ENCODE measurements around the gene FLYWCH2. TPM values are rescaled to one million over a fixed set of nuclear protein-coding genes. Genes with fewer than 3 reads are reported as not detected.

FLYWCH2 gene
- total and polyA plus RNA-seq, 3 donors from 2014 or later, result 42.3 to 96.5 (median 96.1) TPM

- H3K4me3 ChIP-seq, result peak overlapping the region; percentile 67 to 94
- intact Hi-C loops (cut with DNase I; ENCODE audit: low total_unique reads), result no loop called here
- H3K9me3 ChIP-seq, result no peaks in the 10 kb centered on the region
- WGBS, 2 donors, result 8 to 9% methylated on average over 22 to 49 of the region's 52 CpGs
- no peaks in the 10 kb centered on the region for H3K36me3 ChIP-seq (ENCODE audit: low read depth, missing control alignments)
- no peaks in the 10 kb centered on the region for H3K4me1 ChIP-seq
- no peak for TF ChIP-seq CTCF (IDR thresholded peaks at IDR 0.05)
- TF ChIP-seq POLR2A (IDR thresholded peaks at IDR 0.05), result no peak
- no peaks in the 10 kb centered on the region for H3K27me3 ChIP-seq
- no peak for DNase-seq
- peak overlapping the region; percentile 94 to 95 for H3K27ac ChIP-seq
Measured at GRCh38 chr16:2881783-2882649, 999 bp upstream of the FLYWCH2 start.

GRCh38 chr16:2883458-2883908 is 468 bp downstream of the FLYWCH2 start:
- Histone ChIP-seq H3K36me3 (ENCODE audit: low read depth, missing control alignments) (no peaks in the 10 kb centered on the region), H3K27me3 (no peaks in the 10 kb centered on the region), H3K27ac (peak overlapping the region; percentile 94 to 95), H3K9me3 (no peaks in the 10 kb centered on the region), H3K4me3 (peak overlapping the region; percentile 67 to 94), H3K4me1 (no peaks in the 10 kb centered on the region)
- 0% methylated on average over 6 to 28 of the region's 31 CpGs for WGBS, 2 donors
- no peak for DNase-seq
- TF ChIP-seq CTCF (IDR thresholded peaks at IDR 0.05) (no peak), POLR2A (IDR thresholded peaks at IDR 0.05) (no peak)
- intact Hi-C loops (cut with DNase I; ENCODE audit: low total_unique reads), result no loop called here

- Histone ChIP-seq H3K27me3 (no peaks in the 10 kb centered on the region), H3K4me1 (no peaks in the 10 kb centered on the region), H3K27ac (peak overlapping the region in 1 of 2 donors; percentile 94), H3K36me3 (ENCODE audit: low read depth, missing control alignments) (no peaks in the 10 kb centered on the region), H3K4me3 (peak overlapping the region; percentile 67 to 94), H3K9me3 (no peaks in the 10 kb centered on the region)
- 36 to 50% methylated on average over 18 of the region's 18 CpGs for WGBS, 2 donors
- intact Hi-C loops (cut with DNase I; ENCODE audit: low total_unique reads), result no loop called here
- TF ChIP-seq CTCF (IDR thresholded peaks at IDR 0.05), result no peak
- no peak for TF ChIP-seq POLR2A (IDR thresholded peaks at IDR 0.05)
- DNase-seq, result no peak
Measured at GRCh38 chr16:2884041-2884451, 1.0 kb downstream of the FLYWCH2 start.

- H3K9me3 ChIP-seq, result no peaks in the 10 kb centered on the region
- intact Hi-C loops (cut with DNase I; ENCODE audit: low total_unique reads), result no loop called here
- H3K27me3 ChIP-seq, result no peaks in the 10 kb centered on the region
- H3K4me1 ChIP-seq, result no peaks in the 10 kb centered on the region
- no peak for DNase-seq
- H3K36me3 ChIP-seq (ENCODE audit: low read depth, missing control alignments), result no peaks in the 10 kb centered on the region
- 65 to 76% methylated on average over 10 to 31 of the region's 31 CpGs for WGBS, 2 donors
- H3K27ac ChIP-seq, result no peak overlapping the region
- TF ChIP-seq CTCF (IDR thresholded peaks at IDR 0.05) (no peak), POLR2A (IDR thresholded peaks at IDR 0.05) (no peak)
- peak overlapping the region; percentile 21 to 46 for H3K4me3 ChIP-seq
Measured at GRCh38 chr16:2894231-2894630, 11.2 kb downstream of the FLYWCH2 start.

Data from testis (tissue), 3 donors.